ENCODE measurements around the gene KATNAL1. TPM values are rescaled to one million over a fixed set of nuclear protein-coding genes. Genes with fewer than 3 reads are reported as not detected.
A peak's percentile ranks its signal among the peaks of the same experiment; 100 is the strongest.
"Not testable (repeated sequence)": the region's sequence is repeated elsewhere in the genome, so short reads cannot be mapped to it uniquely, and the experiment has no call there.

KATNAL1 gene
- total RNA-seq, 2 donors from 2014 or later: 22.2 to 37.9 TPM

GRCh38 chr13:30266756-30267155, 40.6 kb downstream of the KATNAL1 start:
- Histone ChIP-seq H3K9me3 (no peaks in the 10 kb centered on the region), H3K27me3 (no peaks in the 10 kb centered on the region), H3K4me3 (no peak overlapping the region), H3K4me1 (no peaks in the 10 kb centered on the region), H3K27ac (no peak overlapping the region), H3K36me3 (no peaks in the 10 kb centered on the region)
- no peak for TF ChIP-seq CTCF (IDR thresholded peaks at IDR 0.05)
- no peak for DNase-seq (ENCODE audit: low spot score)

- H3K36me3 ChIP-seq; H3K9me3 ChIP-seq; H3K27me3 ChIP-seq; DNase-seq (ENCODE audit: low spot score); H3K27ac ChIP-seq; H3K4me3 ChIP-seq: not testable (repeated sequence)
- H3K4me1 ChIP-seq: peaks cover 0 to 10% of the 10 kb centered on the region in 2 donors
Observed at GRCh38 chr13:30259149-30259733, 48.1 kb downstream of the KATNAL1 start.

GRCh38 chr13:30257468-30258099, 49.8 kb downstream of the KATNAL1 start:
- Histone ChIP-seq H3K27me3 (no peaks in the 10 kb centered on the region), H3K27ac (peak overlapping the region in 1 of 2 donors; percentile 43), H3K4me3 (no peak overlapping the region), H3K36me3 (no peaks in the 10 kb centered on the region), H3K4me1 (peaks cover 0 to 10% of the 10 kb centered on the region in 2 donors), H3K9me3 (no peaks in the 10 kb centered on the region)
- no peak for TF ChIP-seq CTCF (IDR thresholded peaks at IDR 0.05)
- DNase-seq (ENCODE audit: low spot score): no peak

GRCh38 chr13:30256713-30257467, 50.5 kb downstream of the KATNAL1 start:
- peaks cover 0 to 10% of the 10 kb centered on the region in 2 donors for H3K4me1 ChIP-seq
- H3K4me3 ChIP-seq: no peak overlapping the region
- no peaks in the 10 kb centered on the region for H3K36me3 ChIP-seq
- TF ChIP-seq CTCF (IDR thresholded peaks at IDR 0.05): peak in 1 of 2 donors; percentile 40
- H3K27me3 ChIP-seq: no peaks in the 10 kb centered on the region
- H3K9me3 ChIP-seq: no peaks in the 10 kb centered on the region
- peak overlapping the region in 1 of 2 donors; percentile 43 for H3K27ac ChIP-seq
- DNase-seq (ENCODE audit: low spot score): no peak

GRCh38 chr13:30255696-30256095, 51.7 kb downstream of the KATNAL1 start:
- Histone ChIP-seq H3K4me1 (peaks cover 0 to 10% of the 10 kb centered on the region in 2 donors), H3K4me3 (no peak overlapping the region), H3K9me3 (no peaks in the 10 kb centered on the region), H3K27ac (no peak overlapping the region), H3K27me3 (no peaks in the 10 kb centered on the region), H3K36me3 (no peaks in the 10 kb centered on the region)
- TF ChIP-seq CTCF (IDR thresholded peaks at IDR 0.05): peak in 1 of 2 donors; percentile 42
- DNase-seq (ENCODE audit: low spot score): no peak

GRCh38 chr13:30253830-30254229, 53.5 kb downstream of the KATNAL1 start:
- TF ChIP-seq CTCF (IDR thresholded peaks at IDR 0.05): no peak
- Histone ChIP-seq H3K36me3 (no peaks in the 10 kb centered on the region), H3K4me3 (no peak overlapping the region), H3K4me1 (peaks cover 0 to 10% of the 10 kb centered on the region in 2 donors), H3K9me3 (peaks cover 0 to 7% of the 10 kb centered on the region in 2 donors), H3K27me3 (no peaks in the 10 kb centered on the region), H3K27ac (no peak overlapping the region)
- DNase-seq (ENCODE audit: low spot score): no peak

Data from right atrium auricular region (tissue), 2 donors.